Measurements from ENCODE around the gene EHBP1. TPM values are rescaled to one million over a fixed set of nuclear protein-coding genes. Genes with fewer than 3 reads are reported as not detected.

EHBP1 gene
- total and polyA plus RNA-seq, 2 donors (not counting 3 experiments of a cell fraction or from before 2014, with no cell fraction given) = 8.4 to 34.8 TPM

DNA sequence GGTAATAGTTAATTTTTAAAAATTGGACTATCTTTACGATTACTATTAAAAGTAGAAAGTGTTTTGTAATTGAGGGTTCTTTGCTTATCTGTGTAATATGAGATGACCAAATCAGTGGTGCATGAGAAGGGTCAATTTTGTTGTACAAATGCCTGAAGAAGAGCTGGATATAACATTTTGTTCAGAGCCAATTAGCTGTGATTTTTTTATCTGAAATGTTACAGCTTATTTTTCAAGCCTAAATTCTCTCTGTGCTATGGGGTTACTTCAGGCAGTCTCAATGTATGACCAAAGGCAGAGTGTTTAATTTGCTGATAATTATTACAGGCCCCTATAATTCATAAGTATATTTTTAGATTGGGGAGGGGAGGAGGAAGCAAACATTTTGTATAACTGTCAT is 386.9 kb downstream of the EHBP1 start:
- Histone ChIP-seq H3K27ac (ENCODE audit: insufficient read depth, low read depth, low read length) (no peak overlapping the region), H4K20me1 (replicated peaks; ENCODE audit: control insufficient read depth, extremely low read depth, insufficient read depth, low read length) (no peaks in the 10 kb centered on the region), H3K4me3 (replicated peaks in 1 of 3; ENCODE audit: insufficient read depth in 1 of 3, low read depth in 1 of 3, low read length in 3 of 3) (no peak overlapping the region), H3K9ac (replicated peaks; ENCODE audit: extremely low read depth, insufficient read depth, low read length) (no peak overlapping the region), H3K9me1 (replicated peaks; ENCODE audit: control insufficient read depth, extremely low read depth, insufficient read depth, low read length) (no peaks in the 10 kb centered on the region), H3K36me3 (ENCODE audit: control insufficient read depth in 2 of 2, extremely low read depth in 1 of 2, insufficient read depth in 2 of 2, low read length in 2 of 2) (no peaks in the 10 kb centered on the region), H3K4me2 (ENCODE audit: insufficient read depth, low read length) (no peak overlapping the region), H3K9me3 (replicated peaks; ENCODE audit: control insufficient read depth, insufficient read depth, low read length) (no peaks in the 10 kb centered on the region), H3K4me1 (ENCODE audit: control insufficient read depth, extremely low read depth, insufficient read depth, low read length) (no peaks in the 10 kb centered on the region), H3K27me3 (ENCODE audit: control insufficient read depth in 2 of 2, insufficient read depth in 2 of 2, low read length in 2 of 2) (peaks cover 0 to 7% of the 10 kb centered on the region in 2 experiments), H2AFZ (ENCODE audit: low read depth, low read length) (no peak overlapping the region), H3K79me2 (ENCODE audit: control insufficient read depth, insufficient read depth, low read length) (no peaks in the 10 kb centered on the region)
- no peak for FAIRE-seq
- no TSS peak for BruUV-seq (replicated peaks)
- POLR2A ChIA-PET = no interaction called here
- TF ChIP-seq POLR2A (IDR thresholded peaks at IDR 0.05; ENCODE audit: low read depth, low read length) (no peak), JUN (IDR thresholded peaks at IDR 0.05; ENCODE audit: borderline replicate concordance, insufficient read depth, insufficient read length, low read depth) (no peak), FOS (IDR thresholded peaks at IDR 0.05; ENCODE audit: borderline replicate concordance, insufficient read depth, low read length) (no peak)
- dilution Hi-C loops (cut with MboI; ENCODE audit: extremely low pct_ligation_motif_present, low sequenced_read_pairs) (no loop called here), intact Hi-C loops (cut with micrococcal nuclease) (no loop called here)
- CTCF ChIA-PET = interaction anchor here (1.3 kb wide), 1 partner anchor 176 kb away, joined by 3 read pairs; no protein-coding TSS in a partner anchor
- no peak for DNase-seq (ENCODE audit: low read depth, low spot score)

DNA sequence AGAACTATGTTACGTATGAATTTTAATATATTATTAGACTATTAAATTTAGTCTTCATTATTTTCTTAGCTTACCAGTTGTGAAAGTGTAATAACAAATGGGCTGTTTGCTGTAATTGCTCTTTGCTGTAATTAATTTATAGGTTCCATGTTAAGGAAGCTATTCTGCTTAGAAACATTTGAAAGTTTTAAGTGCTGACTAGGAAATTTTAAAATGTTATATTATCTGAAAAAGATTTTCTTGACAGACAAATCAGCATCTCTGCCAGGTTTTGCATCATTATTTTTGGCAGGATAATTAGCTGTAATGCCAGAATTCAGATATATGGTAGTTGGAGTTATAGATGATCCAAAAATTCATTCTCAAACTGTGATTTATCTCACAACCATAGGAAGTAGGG is 387.3 kb downstream of the EHBP1 start:
- H4K20me1 ChIP-seq (replicated peaks; ENCODE audit: control insufficient read depth, extremely low read depth, insufficient read depth, low read length) = no peaks in the 10 kb centered on the region
- no peak for TF ChIP-seq POLR2A (IDR thresholded peaks at IDR 0.05; ENCODE audit: low read depth, low read length)
- no peak for TF ChIP-seq POLR2AphosphoS5 (IDR thresholded peaks at IDR 0.05; ENCODE audit: insufficient read depth, low read depth, low read length)
- TF ChIP-seq EZH2 (IDR thresholded peaks at IDR 0.05; ENCODE audit: borderline replicate concordance, low read depth, low read length, severe bottlenecking) = no peak
- no peak for TF ChIP-seq JUN (IDR thresholded peaks at IDR 0.05; ENCODE audit: borderline replicate concordance, insufficient read depth, insufficient read length, low read depth)
- TF ChIP-seq, protein P1, sequence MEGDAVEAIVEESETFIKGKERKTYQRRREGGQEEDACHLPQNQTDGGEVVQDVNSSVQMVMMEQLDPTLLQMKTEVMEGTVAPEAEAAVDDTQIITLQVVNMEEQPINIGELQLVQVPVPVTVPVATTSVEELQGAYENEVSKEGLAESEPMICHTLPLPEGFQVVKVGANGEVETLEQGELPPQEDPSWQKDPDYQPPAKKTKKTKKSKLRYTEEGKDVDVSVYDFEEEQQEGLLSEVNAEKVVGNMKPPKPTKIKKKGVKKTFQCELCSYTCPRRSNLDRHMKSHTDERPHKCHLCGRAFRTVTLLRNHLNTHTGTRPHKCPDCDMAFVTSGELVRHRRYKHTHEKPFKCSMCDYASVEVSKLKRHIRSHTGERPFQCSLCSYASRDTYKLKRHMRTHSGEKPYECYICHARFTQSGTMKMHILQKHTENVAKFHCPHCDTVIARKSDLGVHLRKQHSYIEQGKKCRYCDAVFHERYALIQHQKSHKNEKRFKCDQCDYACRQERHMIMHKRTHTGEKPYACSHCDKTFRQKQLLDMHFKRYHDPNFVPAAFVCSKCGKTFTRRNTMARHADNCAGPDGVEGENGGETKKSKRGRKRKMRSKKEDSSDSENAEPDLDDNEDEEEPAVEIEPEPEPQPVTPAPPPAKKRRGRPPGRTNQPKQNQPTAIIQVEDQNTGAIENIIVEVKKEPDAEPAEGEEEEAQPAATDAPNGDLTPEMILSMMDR (IDR thresholded peaks at IDR 0.05; ENCODE audit: extremely low read depth in 1 of 2, insufficient read depth in 1 of 2, low read depth in 1 of 2, low read length in 2 of 2) = no peak
- TF ChIP-seq, protein P2, sequence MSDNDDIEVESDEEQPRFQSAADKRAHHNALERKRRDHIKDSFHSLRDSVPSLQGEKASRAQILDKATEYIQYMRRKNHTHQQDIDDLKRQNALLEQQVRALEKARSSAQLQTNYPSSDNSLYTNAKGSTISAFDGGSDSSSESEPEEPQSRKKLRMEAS (IDR thresholded peaks at IDR 0.05; ENCODE audit: insufficient read depth, insufficient read length) = no peak
- TF ChIP-seq GATA2 (IDR thresholded peaks at IDR 0.05; ENCODE audit: insufficient read depth, insufficient read length, low read depth, low read length) = no peak
- TF ChIP-seq MYC (IDR thresholded peaks at IDR 0.05; ENCODE audit: low read depth, low read length) = no peak
- TF ChIP-seq FOS (IDR thresholded peaks at IDR 0.05; ENCODE audit: borderline replicate concordance, insufficient read depth, low read length) = no peak
- H3K36me3 ChIP-seq (ENCODE audit: control insufficient read depth in 2 of 2, extremely low read depth in 1 of 2, insufficient read depth in 2 of 2, low read length in 2 of 2) = no peaks in the 10 kb centered on the region
- FAIRE-seq (no peak), DNase-seq (ENCODE audit: low read depth, low spot score) (no peak)
- H3K9me1 ChIP-seq (replicated peaks; ENCODE audit: control insufficient read depth, extremely low read depth, insufficient read depth, low read length) = no peaks in the 10 kb centered on the region
- H3K9ac ChIP-seq (replicated peaks; ENCODE audit: extremely low read depth, insufficient read depth, low read length) = no peak overlapping the region
- H3K9me3 ChIP-seq (replicated peaks; ENCODE audit: control insufficient read depth, insufficient read depth, low read length) = no peaks in the 10 kb centered on the region
- intact Hi-C loops (cut with micrococcal nuclease) = no loop called here
- H3K27me3 ChIP-seq (ENCODE audit: control insufficient read depth in 2 of 2, insufficient read depth in 2 of 2, low read length in 2 of 2) = peaks cover 0 to 7% of the 10 kb centered on the region in 2 experiments
- H3K4me1 ChIP-seq (ENCODE audit: control insufficient read depth, extremely low read depth, insufficient read depth, low read length) = no peaks in the 10 kb centered on the region
- no peak overlapping the region for H3K27ac ChIP-seq (ENCODE audit: insufficient read depth, low read depth, low read length)
- POLR2A ChIA-PET = no interaction called here
- no TSS peak for BruUV-seq (replicated peaks)
- CTCF ChIA-PET = interaction anchor here (1.3 kb wide), 1 partner anchor 176 kb away, joined by 3 read pairs; no protein-coding TSS in a partner anchor
- dilution Hi-C loops (cut with MboI; ENCODE audit: extremely low pct_ligation_motif_present, low sequenced_read_pairs) = no loop called here
- no peak overlapping the region for H3K4me2 ChIP-seq (ENCODE audit: insufficient read depth, low read length)
- no peak overlapping the region for H2AFZ ChIP-seq (ENCODE audit: low read depth, low read length)
- H3K79me2 ChIP-seq (ENCODE audit: control insufficient read depth, insufficient read depth, low read length) = no peaks in the 10 kb centered on the region
- H3K4me3 ChIP-seq (replicated peaks in 1 of 3; ENCODE audit: insufficient read depth in 1 of 3, low read depth in 1 of 3, low read length in 3 of 3) = no peak overlapping the region
